OCI-M1 (cell line): Measurements from ENCODE around the gene SCARF1.

Source experiments
- DNase-seq: peaks from one replicate; lab custom pipeline; 2025; lab: John Stamatoyannopoulos, UW

Gene SCARF1

GRCh38 chr17:1648963-1649843, 3.7 kb upstream of the SCARF1 start:
- peak; percentile 93 for DNase-seq

GRCh38 chr17:1648173-1648962, 2.8 kb upstream of the SCARF1 start:
- peak; percentile 57 for DNase-seq

- DNase-seq: no peak
Measured at GRCh38 chr17:1647802-1648171, 2.3 kb upstream of the SCARF1 start.

GRCh38 chr17:1646199-1646875, 805 bp upstream of the SCARF1 start:
- DNase-seq: no peak

- no peak for DNase-seq
Measured at GRCh38 chr17:1644493-1645206, 882 bp downstream of the SCARF1 start.

GRCh38 chr17:1643999-1644492, 1.5 kb downstream of the SCARF1 start:
- no peak for DNase-seq

- no peak for DNase-seq
Measured at GRCh38 chr17:1643293-1643998, 2.1 kb downstream of the SCARF1 start.

GRCh38 chr17:1641065-1641403, 4.5 kb downstream of the SCARF1 start:
- no peak for DNase-seq

GRCh38 chr17:1640329-1641064, 5.0 kb downstream of the SCARF1 start:
- no peak for DNase-seq

- DNase-seq: no peak
Measured at GRCh38 chr17:1639549-1640180, 5.9 kb downstream of the SCARF1 start.

- DNase-seq: no peak
Measured at GRCh38 chr17:1638624-1639300, 6.8 kb downstream of the SCARF1 start.

- DNase-seq: no peak
Measured at GRCh38 chr17:1638171-1638590, 7.4 kb downstream of the SCARF1 start.

- no peak for DNase-seq
Measured at GRCh38 chr17:1636732-1637285, 8.7 kb downstream of the SCARF1 start.

GRCh38 chr17:1635675-1636465, 9.7 kb downstream of the SCARF1 start:
- DNase-seq: no peak

- DNase-seq: no peak
Measured at GRCh38 chr17:1634841-1635650, 10.5 kb downstream of the SCARF1 start.

- DNase-seq: no peak
Measured at GRCh38 chr17:1630662-1631061, 14.9 kb downstream of the SCARF1 start.
